ENCODE data around the gene GYPC. TPM values are rescaled to one million over a fixed set of nuclear protein-coding genes. Genes with fewer than 3 reads are reported as not detected.

The GYPC gene, protein sequence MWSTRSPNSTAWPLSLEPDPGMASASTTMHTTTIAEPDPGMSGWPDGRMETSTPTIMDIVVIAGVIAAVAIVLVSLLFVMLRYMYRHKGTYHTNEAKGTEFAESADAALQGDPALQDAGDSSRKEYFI
- not detected in 5 replicates for total RNA-seq (2022; extraction: Qiagen RNA extraction)

GRCh38 chr2:126655500-126656430 lies at the start of gene GYPC:
Gene GYPC (plus strand): TSS chr2:126656158. CDS start chr2:126656264, 106 bp downstream.

Other genes with a start within 250 kb of the GYPC start
- gene TEX51, start 242.7 kb downstream of the GYPC start, total RNA-seq (2022; extraction: Qiagen RNA extraction): not detected in 5 replicates